SH-SY5Y (cell line): Measurements from ENCODE around the gene PPP2R2C.

Experiments used
- GATA2 ChIP-seq: IDR thresholded peaks from 2 replicates; pipeline ENCODE4 v1.6.1; 2011; ENCODE audit warnings: mild to moderate bottlenecking, low read depth, low read length
- GATA3 ChIP-seq: IDR thresholded peaks from 2 replicates; pipeline ENCODE4 v1.6.1; 2011; ENCODE audit warnings: low read depth, mild to moderate bottlenecking, low read length, moderate library complexity

DNA sequence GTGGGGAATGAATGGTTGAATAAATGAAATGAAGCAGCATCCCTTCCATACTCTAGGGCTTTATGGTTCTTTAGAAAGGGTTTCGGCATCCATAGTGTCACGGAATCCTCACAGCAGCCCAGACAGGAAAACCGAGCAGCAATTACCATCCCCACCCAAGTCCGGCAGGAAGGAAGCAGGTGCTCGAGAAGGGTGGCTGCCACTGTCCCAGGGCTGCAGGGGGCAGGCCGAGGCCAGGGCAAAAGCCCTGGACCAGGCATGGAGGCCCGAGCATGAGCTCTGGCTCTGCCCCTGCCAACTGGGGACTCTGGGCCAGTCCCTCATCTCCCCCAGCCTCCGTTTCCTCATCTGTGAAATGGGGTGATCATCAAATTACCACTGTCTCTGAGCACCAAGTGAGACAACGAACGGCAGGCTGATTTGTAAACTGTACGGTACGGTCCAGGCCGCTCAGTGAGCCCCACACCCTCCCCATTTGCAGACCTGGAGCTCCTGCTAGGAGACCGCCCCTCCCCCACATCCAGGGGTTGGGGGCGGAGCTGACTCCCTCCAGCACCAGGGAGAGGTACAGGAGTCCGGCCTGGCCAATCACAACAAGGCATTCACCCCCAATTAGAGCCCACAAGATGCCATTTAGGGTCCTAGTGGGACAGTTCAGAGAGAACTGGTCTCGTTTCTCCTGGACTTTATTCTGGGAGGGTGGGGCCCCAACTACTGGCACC lies 102.3 kb downstream of the PPP2R2C start:
- TF ChIP-seq GATA2 (no peak), GATA3 (no peak)
